GM19463 (cell line): ENCODE data around the gene VPS35.
A peak's percentile ranks its signal among the peaks of the same experiment; 100 is the strongest.

Experiments
- ATAC-seq: cut with Tn5 transposase; IDR thresholded peaks from one replicate; pipeline ENCODE4 v1.9.1; 2021; ENCODE audit warnings: mild to moderate bottlenecking, moderate library complexity; ENCODE audit not compliant: unreplicated experiment

VPS35 gene

GRCh38 chr16:46620266-46621005 lies 68.5 kb downstream of the VPS35 start:
- peak; percentile 9 for ATAC-seq

GRCh38 chr16:46618516-46618915 lies 70.5 kb downstream of the VPS35 start:
- no peak for ATAC-seq

- no peak for ATAC-seq
Observed at GRCh38 chr16:46614006-46614405, 75.0 kb downstream of the VPS35 start.

- no peak for ATAC-seq
Observed at GRCh38 chr16:46613352-46613751, 75.6 kb downstream of the VPS35 start.

- peak; percentile 53 for ATAC-seq
Observed at GRCh38 chr16:46612121-46612520, 76.9 kb downstream of the VPS35 start.

DNA sequence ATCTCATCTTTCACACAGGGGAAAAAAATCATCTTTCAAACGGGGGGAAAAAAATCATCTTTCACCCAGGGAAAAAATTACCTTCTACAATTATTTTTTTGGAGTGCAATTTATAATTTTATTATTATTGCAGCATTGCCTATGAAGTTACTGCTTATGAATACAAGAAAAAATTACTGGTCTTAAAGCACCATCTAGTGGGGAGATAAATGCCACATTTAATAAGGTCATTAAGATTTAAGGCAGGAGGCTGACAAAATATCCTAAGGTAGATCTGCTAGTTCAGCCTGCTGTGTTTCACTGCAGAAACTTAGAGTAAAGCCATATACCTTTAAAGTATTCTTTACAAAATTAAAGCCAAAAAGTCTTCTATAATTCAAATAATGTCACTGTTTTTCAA lies 81.4 kb downstream of the VPS35 start:
- ATAC-seq: no peak

DNA sequence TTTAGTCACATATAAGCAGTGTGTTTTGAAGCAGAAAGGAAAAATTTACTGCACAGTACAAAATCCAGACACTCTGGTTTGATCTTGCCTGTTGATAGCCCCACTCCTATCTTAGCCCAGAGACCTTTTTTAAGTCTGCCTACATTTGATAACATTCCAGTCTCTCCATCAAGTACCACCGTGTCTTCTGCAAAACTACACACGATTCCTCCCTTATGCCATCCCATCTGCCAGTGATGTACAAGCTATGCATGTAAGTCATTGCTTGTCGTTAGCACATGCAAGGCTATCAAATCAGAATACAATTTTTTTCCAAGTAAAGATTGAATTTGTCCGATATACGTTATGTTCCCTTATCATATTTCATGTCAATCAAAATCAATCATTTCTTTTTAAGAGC lies 82.7 kb downstream of the VPS35 start:
- ATAC-seq: no peak
